Occipital lobe (tissue), 2 donors: ENCODE measurements around the gene KHDC4. TPM values are rescaled to one million over a fixed set of nuclear protein-coding genes. Genes with fewer than 3 reads are reported as not detected.

ENCODE experiments used
- DNase-seq: peaks from one replicate; lab custom pipeline; 2025; lab: John Stamatoyannopoulos, UW
- total RNA-seq: library from RNA; depleted of rRNA; stranded (reverse); fragments of >200 nt; gene quantifications from one replicate; pipeline ENCODE4 v1.2.3, GENCODE V29; 2014

KHDC4 gene
- total RNA-seq, result 37.6 TPM

DNA sequence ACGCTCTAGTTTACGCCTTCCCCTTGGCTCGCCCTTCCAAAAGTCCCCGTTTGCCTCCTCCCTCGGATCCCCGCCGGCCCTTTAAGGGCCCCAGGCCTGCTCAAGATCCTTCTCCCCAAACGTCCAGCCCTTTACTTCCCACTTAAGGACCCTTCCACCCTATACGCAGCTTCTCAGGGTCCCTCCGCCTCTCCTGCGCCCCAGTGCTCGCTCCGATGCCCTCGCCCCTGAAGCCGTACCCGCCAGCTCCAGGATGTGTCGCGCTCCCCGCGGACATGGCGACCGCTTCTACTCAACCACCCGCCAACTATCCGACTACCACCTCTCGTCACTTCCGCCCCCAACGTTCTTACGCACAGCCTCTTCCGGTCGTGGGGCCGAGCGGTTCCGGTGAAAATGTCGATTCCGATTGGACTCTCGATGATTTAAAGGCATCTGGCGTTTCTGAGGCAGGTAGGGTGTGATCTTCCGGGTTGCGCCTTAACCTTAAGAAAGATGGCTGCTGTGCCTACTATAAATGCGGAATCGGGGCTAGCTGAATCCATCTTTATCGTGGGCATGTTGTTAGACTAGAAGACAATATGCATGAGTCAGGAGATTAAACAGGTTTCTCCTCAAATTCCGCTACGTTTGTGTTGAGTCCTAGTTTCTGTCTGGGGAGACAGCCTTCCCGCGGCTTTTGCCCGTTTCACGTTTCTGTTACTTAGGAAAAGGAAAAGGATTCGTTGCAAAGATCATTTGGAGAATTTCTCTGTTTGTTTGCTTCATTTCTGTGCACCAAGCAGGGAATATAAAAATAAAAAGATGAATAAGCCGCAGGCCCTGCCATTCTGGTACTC is at the start of gene KHDC4:
Gene KHDC4, minus strand, starts transcription at position 317 of the 839 bp plus-strand sequence. Its CDS starts 40 bp downstream, at position 277.
- peak; percentile 93 for DNase-seq

GRCh38 chr1:155983191-155984024 is 49.2 kb upstream of the KHDC4 start:
- DNase-seq, result no peak

- no peak for DNase-seq
Measured at GRCh38 chr1:155982106-155982505, 47.9 kb upstream of the KHDC4 start.

DNA sequence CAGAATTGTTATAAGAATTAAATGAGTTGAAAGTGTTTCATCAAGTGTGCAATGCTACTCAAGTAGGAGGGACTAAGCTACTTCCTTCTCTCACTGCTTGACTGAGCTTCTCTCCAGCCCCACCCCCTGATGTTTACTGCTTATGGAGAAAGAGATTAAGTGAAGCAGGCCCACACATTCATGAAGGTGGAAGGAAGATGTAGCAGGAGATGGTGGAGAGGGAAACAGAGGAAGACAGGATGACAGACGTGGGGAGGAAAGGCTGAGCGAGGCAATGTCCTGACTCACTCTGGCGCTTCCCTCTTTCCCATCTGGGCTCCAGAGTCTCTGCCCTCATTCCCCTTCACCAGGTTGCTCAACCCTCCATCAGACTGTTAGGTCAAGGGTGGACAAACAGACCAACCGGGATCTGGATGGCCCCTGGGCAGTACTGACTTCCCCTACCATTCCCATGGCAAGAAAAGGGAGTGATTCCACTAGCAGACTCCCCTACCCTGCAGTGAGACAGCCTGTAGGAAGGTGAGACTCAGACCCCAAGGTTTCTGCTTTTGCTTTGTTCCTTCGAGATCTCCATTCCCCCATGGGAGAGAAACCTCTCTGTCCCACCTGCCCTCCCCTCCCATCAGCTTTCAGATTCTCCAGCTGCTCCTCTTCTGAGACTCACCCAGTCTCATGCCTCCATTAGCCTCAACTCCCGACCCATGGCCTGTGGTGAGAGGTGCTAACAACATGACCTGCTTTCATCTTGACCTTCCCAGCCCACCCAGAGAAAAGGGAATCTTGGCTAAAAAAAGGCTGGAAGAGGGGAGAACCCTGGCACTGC is 47.3 kb upstream of the KHDC4 start:
- DNase-seq, result no peak

- no peak for DNase-seq
Measured at GRCh38 chr1:155979597-155980343, 45.6 kb upstream of the KHDC4 start.

GRCh38 chr1:155978973-155979429 is 44.8 kb upstream of the KHDC4 start:
- no peak for DNase-seq

GRCh38 chr1:155978325-155978972 is 44.2 kb upstream of the KHDC4 start, which contains the start of gene ARHGEF2:
Gene ARHGEF2 (minus strand): TSS chr1:155978547. CDS start chr1:155978427, 120 bp downstream.
- DNase-seq, result peak; percentile 52

DNA sequence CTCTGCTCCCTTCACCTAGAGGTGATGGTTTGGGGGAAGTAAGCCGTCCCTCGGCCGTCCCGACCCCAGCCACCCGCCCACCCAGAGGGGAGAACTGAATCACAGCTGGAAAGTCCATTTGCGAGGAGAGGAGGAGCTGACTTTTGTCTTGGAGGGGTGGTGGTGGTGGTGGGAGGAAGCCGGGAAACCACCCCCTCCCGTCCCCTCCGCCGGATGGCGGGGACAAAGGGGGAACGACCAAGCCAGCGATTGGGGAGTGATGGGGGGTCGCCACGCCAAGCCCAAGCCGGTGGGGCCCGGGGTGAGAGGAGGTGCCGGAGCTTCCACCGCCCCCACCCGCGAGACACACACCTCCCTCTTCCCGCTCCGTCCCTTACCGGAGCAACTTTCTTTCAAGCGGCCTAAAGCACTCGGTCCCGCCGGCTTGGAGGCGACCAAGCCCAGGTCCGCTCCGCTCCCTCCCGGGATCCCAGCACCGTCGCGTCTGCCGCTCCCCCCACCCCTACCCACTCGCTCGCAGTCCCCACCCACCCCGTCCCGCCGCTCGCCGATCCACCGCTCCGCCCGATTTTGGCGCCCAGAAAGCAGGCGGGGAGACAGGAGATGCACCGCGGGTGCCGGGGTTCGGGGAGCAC is 43.6 kb upstream of the KHDC4 start:
- DNase-seq, result no peak

DNA sequence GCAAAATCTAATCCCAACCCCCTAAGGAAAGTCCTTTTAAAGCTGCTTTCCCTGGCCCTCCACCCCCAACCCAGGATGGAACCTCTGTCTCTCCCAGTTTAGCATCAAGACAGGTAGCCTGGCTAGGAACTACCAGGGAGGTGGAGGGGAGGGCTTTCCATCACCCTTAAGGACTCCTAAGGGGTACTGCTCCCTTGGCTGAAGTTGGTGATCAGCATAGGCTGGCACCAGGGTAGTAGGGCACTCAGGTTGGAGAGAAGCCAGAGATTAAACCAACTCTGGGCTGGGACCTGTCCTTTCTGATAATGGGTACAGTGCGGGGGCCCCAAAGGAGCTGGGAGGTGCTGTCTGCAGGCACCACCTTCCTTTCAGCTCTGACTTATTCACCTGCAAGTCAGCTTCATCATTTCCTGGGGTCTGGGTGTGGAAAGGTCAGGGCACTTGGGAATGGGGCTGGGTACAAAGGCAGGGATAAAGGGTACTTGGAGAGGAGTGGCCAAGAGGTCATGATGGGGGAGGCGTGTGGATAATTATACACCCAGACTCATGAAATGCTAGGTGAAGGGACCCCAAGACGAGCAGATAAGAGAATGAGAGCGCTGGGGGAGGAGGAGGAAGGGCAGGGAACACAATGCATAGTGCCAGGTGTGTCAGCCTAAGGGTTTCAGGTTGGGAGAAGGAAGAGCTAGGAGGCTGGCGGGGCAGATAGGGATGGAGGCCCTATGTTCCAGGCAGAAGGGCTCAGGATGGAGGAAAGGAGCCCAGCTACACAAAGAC is 42.9 kb upstream of the KHDC4 start:
- no peak for DNase-seq

DNA sequence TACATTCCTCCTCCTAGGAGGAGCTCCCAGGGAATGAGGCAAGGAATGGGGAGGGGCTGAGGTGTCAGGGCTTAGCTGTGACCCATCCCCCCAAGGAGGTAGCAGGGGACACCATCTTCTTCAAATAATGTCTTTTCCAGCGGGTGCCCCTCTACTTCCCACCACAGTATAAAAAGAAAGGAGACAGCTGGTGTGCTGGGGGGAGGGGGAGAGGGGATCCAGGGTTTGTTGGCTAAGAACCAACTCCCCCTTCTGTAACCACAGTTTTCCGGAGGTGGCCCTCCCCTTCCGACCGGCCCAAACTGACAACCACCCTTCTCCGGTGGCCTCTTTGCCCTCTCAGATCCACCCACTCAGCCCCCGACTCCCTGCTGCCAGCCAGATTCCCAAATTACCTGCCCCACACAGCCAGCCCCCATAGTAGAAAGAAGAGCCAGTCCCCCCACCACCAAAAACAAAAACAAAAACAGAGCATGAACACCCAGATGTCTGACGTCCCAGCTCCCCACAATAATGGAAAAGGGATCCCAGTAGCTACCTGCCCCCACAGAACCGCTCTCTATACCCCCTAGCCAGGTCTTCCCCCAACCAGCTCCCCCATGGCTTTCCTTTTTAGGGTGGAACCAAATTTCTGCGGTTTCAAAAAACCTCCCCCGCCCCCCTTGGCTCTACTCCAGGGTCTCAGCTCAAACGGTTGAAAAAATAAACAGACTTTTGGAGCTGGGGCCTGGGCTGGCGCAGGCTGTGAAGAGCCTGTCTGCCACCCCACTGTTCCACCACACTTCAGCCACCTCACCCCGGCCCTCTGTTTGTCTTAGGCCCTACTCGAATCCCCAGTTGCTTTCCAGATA is 42.1 kb upstream of the KHDC4 start:
- DNase-seq, result no peak

DNA sequence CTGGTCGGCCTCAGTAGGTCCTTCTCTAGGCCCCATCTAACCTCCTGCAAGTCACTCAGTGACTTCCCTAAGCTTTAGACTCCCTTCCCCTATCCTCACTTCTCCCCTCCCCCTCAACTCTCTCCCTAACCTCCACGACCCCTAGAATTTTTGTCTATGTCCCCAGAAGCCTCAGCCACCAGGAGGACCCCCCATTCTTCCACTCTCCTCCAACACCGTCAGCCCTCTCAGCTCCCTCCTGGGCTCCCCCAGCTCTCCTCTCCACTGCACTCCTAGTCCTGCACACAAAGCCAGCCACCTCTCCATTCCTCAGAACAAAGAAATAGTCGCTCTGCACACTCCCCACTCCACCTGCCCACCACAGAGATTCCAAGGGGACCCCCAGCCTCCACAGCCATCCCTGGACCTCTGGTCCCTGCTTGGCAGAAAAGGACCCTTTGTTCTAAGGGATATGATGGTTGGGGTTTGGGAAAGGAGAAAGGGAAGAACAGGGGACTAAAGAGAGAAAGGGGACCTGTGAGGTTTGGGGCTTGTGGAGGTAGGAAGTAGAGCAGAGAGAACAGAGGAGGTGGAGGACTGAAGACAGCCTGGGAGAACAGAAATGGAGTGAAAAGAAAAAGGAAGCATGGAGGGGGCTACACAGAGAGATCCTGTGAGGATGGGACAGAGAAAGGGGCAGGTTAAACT is 41.3 kb upstream of the KHDC4 start:
- DNase-seq, result no peak

DNA sequence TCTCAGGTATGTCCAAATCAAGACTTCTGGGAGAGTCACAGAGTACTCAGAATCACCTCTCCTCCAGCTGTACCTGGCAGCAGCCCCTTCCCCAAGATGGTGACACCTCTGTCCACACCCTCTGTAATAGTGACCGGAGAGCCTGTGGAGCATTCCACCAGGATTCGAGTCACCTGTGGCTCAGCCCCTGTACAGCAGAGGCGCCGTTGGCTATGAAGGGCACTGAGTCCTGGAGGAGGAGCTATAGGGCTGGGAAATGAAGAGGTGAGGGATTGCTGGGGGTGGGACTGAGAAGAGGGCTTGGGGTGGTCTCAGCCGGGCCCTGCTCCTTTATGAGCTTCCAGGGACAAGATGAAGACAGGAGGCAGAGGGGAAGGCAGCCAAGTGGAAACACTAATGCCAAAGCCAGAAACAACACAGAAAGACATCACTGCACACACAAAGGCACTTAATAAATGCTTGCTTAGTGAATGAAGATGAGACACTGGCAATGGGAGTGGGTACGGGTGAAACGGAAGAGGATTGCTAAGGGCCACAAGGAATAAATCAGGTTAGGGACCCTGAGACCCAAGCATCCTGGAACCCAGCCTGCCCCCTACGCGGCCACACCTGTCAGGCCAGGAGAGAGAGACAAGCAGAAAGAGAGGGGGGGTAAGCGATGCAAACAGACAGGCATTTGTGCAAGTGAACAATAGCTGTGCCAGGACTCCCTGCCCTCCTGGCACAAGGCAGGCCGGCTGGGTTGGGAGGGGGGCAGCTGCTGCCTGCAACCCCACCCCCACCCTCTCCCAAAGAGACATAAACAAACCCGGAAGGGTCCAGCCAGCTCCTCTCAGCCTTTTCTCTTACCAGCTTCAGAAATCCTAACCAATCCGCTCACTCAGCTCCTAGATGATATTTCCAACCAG is 40.2 kb upstream of the KHDC4 start:
- peak; percentile 87 for DNase-seq

DNA sequence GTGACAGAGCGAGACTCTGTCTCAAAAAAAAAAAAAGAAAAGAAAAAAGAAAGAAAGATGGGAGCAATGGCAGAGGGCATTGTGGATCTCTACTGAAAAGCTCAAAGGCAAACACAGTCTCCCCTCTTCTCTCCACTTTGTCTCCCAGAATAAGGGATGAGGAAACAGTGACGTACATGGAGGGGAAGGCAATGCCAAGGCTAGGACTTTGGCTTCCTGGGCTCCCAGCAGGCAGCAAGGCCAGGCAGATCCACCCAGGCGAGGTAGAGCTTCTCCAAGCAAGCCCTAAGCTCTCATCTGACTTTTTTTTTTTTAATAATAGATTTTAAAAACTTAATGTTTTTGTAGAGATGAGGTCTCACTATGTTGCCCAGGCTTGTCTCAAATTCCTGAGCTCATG is 39.5 kb upstream of the KHDC4 start:
- DNase-seq, result no peak

- DNase-seq, result peak; percentile 32
Measured at GRCh38 chr1:155971910-155972809, 37.9 kb upstream of the KHDC4 start.

DNA sequence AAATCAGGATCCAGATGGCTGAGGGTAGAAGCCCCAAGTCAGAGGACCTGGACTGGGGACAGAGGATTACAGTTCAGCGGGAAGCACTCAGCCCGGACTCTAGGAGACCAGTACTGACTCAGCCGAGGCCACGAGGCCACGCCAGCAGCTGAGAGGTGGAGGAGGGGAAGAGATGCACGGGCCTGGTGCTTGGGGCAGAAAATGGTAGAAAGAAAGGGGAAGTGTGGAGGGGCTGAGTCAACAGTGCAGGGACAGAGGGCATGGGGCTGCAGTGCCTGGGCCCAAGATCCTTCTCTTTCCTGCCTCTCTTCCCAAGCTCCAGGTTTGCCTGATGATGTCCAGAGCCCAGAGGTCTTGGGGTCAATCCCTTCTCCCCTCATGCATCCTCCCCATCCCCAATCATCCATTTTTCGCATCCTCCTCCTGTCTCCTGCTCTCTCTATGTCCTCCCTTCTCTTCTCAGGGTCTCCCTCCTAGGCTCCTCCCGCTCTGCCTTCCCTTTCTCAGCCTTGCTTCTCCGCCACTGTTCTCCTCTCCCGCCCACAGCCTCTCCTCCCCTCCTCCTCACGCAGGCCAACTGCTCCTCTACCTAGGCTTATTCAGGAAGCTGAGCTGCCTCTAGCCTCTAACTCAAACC is 36.4 kb upstream of the KHDC4 start:
- peak; percentile 73 for DNase-seq
